ENCODE measurements around the gene SNORC. TPM values are rescaled to one million over a fixed set of nuclear protein-coding genes. Genes with fewer than 3 reads are reported as not detected.

SNORC gene
- total and polyA plus RNA-seq, 2 of the 13 experiments (the other 11 are each of a cell fraction or from before 2014, with no cell fraction given) = 59.1 to 86.1 TPM

DNA sequence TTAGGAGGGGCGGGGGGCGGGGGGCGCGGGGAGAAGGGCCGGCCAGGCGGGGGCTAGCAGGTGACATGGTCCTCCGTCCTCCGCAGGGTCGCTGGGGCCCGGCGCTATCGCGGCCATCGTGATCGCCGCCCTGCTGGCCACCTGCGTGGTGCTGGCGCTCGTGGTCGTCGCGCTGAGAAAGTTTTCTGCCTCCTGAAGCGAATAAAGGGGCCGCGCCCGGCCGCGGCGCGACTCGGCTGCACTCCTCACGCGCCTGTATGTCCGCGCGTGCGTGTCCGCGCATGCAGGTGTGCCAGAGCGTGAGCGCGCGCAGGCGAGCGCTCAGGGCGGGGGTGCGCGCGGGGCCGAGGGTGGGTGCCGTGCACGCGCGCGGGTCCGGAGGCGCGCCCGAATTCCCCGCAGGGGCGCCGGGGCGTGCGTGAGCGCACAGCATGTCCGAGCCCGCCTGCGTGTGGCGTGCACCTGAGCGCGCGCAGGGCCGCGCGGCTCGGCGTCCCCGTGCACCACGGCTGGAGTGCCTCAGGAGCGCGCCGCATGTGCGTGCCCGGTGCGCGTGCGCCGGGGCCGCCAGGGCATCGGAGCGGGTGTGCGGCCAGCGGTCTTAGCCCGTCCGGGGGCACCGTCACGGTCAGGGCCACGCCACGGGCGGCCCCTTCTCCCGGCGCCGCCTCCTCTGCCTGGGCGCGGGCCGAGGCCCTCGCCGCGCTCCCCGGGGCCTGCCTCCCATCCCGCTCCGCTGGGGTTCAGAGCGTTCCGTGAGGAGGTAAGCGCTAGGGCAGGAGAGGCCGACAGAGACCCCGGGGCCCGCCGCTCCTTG is 6.3 kb downstream of the SNORC start (continued):
- TF ChIP-seq EP300 (IDR thresholded peaks at IDR 0.05; ENCODE audit: low read depth in 2 of 2, low read length in 2 of 2) (peak in 1 of 2 experiments; percentile 36; a peak in 1 of 4 replicates), EP300 (CRISPR knock-in tag; IDR thresholded peaks at IDR 0.05; ENCODE audit: borderline replicate concordance) (no peak), MLXIP (CRISPR knock-in tag; IDR thresholded peaks at IDR 0.05; ENCODE audit: borderline replicate concordance) (no peak), ERF (CRISPR knock-in tag; IDR thresholded peaks at IDR 0.05) (peak; percentile 38; the same call in 1 of the 2 replicates), AKAP8 (CRISPR knock-in tag; IDR thresholded peaks at IDR 0.05) (peak; percentile 49; the same call in 1 of the 2 replicates), ZSCAN25 (CRISPR knock-in tag; IDR thresholded peaks at IDR 0.05) (peak; percentile 30; the same call in 1 of the 2 replicates), YY1 (IDR thresholded peaks at IDR 0.05; ENCODE audit: insufficient read depth, insufficient replicate concordance, low read depth, low read length) (peak; percentile 44), ATF3 (CRISPR knock-in tag; IDR thresholded peaks at IDR 0.05) (peak; percentile 8; the same call in 1 of the 2 replicates), GLI4 (CRISPR knock-in tag; IDR thresholded peaks at IDR 0.05; ENCODE audit: borderline replicate concordance) (0 out of 2 replicates have a peak, but pooled peaks have one; percentile 61), ZNF616 (CRISPR knock-in tag; IDR thresholded peaks at IDR 0.05; ENCODE audit: low read depth) (peak; percentile 60; the same call in 1 of the 2 replicates), SOX13 (IDR thresholded peaks at IDR 0.05) (no peak), SOX13 (CRISPR knock-in tag; conservative IDR thresholded peaks at IDR 0.05 in 1 of 2, IDR thresholded peaks at IDR 0.05 in 1 of 2) (0 out of 4 replicates have a peak, but pooled peaks of 1 of the 2 experiments have one; percentile 2), ZNF672 (CRISPR knock-in tag; IDR thresholded peaks at IDR 0.05) (no peak), ASH2L (IDR thresholded peaks at IDR 0.05; ENCODE audit: insufficient read length, low read depth, low read length) (peak; percentile 25), LBX2 (CRISPR knock-in tag; IDR thresholded peaks at IDR 0.05; ENCODE audit: borderline replicate concordance) (0 out of 2 replicates have a peak, but pooled peaks have one; percentile 11), PHF8 (CRISPR knock-in tag; IDR thresholded peaks at IDR 0.05) (peak; percentile 62), ARNT2 (CRISPR knock-in tag; IDR thresholded peaks at IDR 0.05; ENCODE audit: low read depth) (0 out of 2 replicates have a peak, but pooled peaks have one; percentile 36), ZNF431 (CRISPR knock-in tag; IDR thresholded peaks at IDR 0.05; ENCODE audit: borderline replicate concordance, low read depth) (0 out of 2 replicates have a peak, but pooled peaks have one; percentile 58)
- TF ChIP-seq, protein P1, sequence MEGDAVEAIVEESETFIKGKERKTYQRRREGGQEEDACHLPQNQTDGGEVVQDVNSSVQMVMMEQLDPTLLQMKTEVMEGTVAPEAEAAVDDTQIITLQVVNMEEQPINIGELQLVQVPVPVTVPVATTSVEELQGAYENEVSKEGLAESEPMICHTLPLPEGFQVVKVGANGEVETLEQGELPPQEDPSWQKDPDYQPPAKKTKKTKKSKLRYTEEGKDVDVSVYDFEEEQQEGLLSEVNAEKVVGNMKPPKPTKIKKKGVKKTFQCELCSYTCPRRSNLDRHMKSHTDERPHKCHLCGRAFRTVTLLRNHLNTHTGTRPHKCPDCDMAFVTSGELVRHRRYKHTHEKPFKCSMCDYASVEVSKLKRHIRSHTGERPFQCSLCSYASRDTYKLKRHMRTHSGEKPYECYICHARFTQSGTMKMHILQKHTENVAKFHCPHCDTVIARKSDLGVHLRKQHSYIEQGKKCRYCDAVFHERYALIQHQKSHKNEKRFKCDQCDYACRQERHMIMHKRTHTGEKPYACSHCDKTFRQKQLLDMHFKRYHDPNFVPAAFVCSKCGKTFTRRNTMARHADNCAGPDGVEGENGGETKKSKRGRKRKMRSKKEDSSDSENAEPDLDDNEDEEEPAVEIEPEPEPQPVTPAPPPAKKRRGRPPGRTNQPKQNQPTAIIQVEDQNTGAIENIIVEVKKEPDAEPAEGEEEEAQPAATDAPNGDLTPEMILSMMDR (CRISPR knock-in tag; IDR thresholded peaks at IDR 0.05) = peak; percentile 57
- TF ChIP-seq, protein P2, sequence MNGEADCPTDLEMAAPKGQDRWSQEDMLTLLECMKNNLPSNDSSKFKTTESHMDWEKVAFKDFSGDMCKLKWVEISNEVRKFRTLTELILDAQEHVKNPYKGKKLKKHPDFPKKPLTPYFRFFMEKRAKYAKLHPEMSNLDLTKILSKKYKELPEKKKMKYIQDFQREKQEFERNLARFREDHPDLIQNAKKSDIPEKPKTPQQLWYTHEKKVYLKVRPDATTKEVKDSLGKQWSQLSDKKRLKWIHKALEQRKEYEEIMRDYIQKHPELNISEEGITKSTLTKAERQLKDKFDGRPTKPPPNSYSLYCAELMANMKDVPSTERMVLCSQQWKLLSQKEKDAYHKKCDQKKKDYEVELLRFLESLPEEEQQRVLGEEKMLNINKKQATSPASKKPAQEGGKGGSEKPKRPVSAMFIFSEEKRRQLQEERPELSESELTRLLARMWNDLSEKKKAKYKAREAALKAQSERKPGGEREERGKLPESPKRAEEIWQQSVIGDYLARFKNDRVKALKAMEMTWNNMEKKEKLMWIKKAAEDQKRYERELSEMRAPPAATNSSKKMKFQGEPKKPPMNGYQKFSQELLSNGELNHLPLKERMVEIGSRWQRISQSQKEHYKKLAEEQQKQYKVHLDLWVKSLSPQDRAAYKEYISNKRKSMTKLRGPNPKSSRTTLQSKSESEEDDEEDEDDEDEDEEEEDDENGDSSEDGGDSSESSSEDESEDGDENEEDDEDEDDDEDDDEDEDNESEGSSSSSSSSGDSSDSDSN (CRISPR knock-in tag; IDR thresholded peaks at IDR 0.05) = peak; percentile 64; the same call in 1 of the 2 replicates
